Activated CD4-positive, alpha-beta T cell treated with anti-CD3 and anti-CD28 coated beads for 36 hours (primary cell): Measurements from ENCODE around the gene RPIA. TPM values are rescaled to one million over a fixed set of nuclear protein-coding genes. Genes with fewer than 3 reads are reported as not detected.

Experiments
- ATAC-seq: fragments of 200-7000 bp; cut with Tn5 transposase; one replicate; pipeline ENCODE4 v1.10.0; 2021; ENCODE audit warnings: mild to moderate bottlenecking, moderate library complexity
- CTCF ChIA-PET: fragments of 350-600 bp; sonication (Branson Sonifier 250); formaldehyde crosslinking; loops from one replicate; lab custom pipeline; 2021; ENCODE audit warnings: antibody characterized with exemption; lab: Charles Lee
- POLR2A ChIA-PET: fragments of 350-600 bp; sonication (Branson Sonifier 250); formaldehyde crosslinking; loops from one replicate; lab custom pipeline; 2021; ENCODE audit warnings: antibody characterized with exemption, inconsistent platforms; lab: Charles Lee
- DNase-seq: peaks from one replicate; pipeline ENCODE4 v3.0.0-alpha.2; 2020
- H3K27ac Mint-ChIP-seq: one replicate; pipeline ENCODE4 v1.8.0; 2021; ENCODE audit warnings: mixed read lengths
- H3K27me3 Mint-ChIP-seq: one replicate; pipeline ENCODE4 v1.8.0; 2021; ENCODE audit warnings: mixed read lengths
- H3K36me3 Mint-ChIP-seq: one replicate; pipeline ENCODE4 v1.8.0; 2021; ENCODE audit warnings: low read depth, mixed read lengths
- H3K4me1 Mint-ChIP-seq: one replicate; pipeline ENCODE4 v1.8.0; 2021; ENCODE audit warnings: mixed read lengths
- H3K4me3 Mint-ChIP-seq: one replicate; pipeline ENCODE4 v1.8.0; 2021; ENCODE audit warnings: mild to moderate bottlenecking, moderate library complexity, mixed read lengths
- H3K9me3 Mint-ChIP-seq: one replicate; pipeline ENCODE4 v1.8.0; 2021; ENCODE audit warnings: low read depth, mixed read lengths
- intact Hi-C, 2 experiments: fragments of 100-400 bp; cut with DNase I in 1 of 2; cut with micrococcal nuclease in 1 of 2; formaldehyde crosslinking; loops; one replicate each; pipeline versions ENCODE4 v1.14.2 to v1.15.1; 2022 to 2024; cut with DNase I, micrococcal nuclease
- total RNA-seq, 2 experiments: library from RNA; stranded (reverse); gene quantifications; one replicate each; pipeline ENCODE4 v1.2.3, GENCODE V29; 2021

The RPIA gene
- total RNA-seq, 2 experiments from 2014 or later, result 38.3 to 65.4 TPM

DNA sequence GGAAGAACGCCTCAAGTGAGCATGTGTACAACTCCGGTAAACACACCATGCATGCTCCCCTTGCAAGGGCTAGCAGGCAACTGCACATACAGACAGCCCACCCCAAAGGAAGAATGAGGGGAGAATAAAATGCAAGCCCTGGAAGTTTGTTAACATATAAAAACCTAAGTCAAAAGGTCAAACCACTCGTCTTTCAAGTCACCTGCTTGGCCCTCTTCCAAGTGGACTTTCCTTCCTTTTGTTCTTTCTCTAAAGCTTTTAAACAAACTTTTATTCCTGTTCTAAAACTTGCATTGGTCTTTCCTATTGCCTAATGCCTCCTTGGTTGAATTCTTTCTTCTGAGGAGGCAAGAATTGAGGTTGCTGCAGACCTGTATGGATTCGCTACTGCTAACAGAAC is 5.2 kb upstream of the RPIA start:
- Mint-ChIP-seq H3K9me3 (peaks cover 7% of the 10 kb centered on the region), H3K27me3 (no peaks in the 10 kb centered on the region), H3K36me3 (peaks cover 28% of the 10 kb centered on the region), H3K4me3 (no peak overlapping the region), H3K4me1 (peaks cover 16% of the 10 kb centered on the region), H3K27ac (no peak overlapping the region)
- intact Hi-C loops, result no loop called here
- ChIA-PET POLR2A (no interaction called here), CTCF (interaction anchor here (1.1 kb wide), 1 partner anchor 15 kb away, joined by 4 read pairs; no protein-coding TSS in a partner anchor)
- ATAC-seq, result no peak
- no peak for DNase-seq

- no peaks in the 10 kb centered on the region for H3K27me3 Mint-ChIP-seq
- ATAC-seq, result no peak
Measured at GRCh38 chr2:88687384-88687783, 4.1 kb upstream of the RPIA start.

GRCh38 chr2:88690591-88691338 is 708 bp upstream of the RPIA start:
- POLR2A ChIA-PET, result interaction anchor here (0.9 to 1.0 kb wide), 2 partner anchors 64 to 91 kb away, joined by 3 to 5 read pairs; no protein-coding TSS in a partner anchor
- ATAC-seq (peak; percentile 43), DNase-seq (peak; percentile 76)
- intact Hi-C loops, result loop anchor here (1.0 to 5.0 kb wide), 7 partner anchors 62 to 673 kb away; partner anchors contain the start of genes EIF2AK3 (in 2 of the 2), KRCC1 (in 2 of the 2) and RNU2-63P (in 1 of the 2)
- no peaks in the 10 kb centered on the region for H3K27me3 Mint-ChIP-seq
- H3K4me1 Mint-ChIP-seq, result peaks cover 45% of the 10 kb centered on the region
- peaks cover 15% of the 10 kb centered on the region for H3K36me3 Mint-ChIP-seq
- peak overlapping the region; percentile 91 for H3K27ac Mint-ChIP-seq
- peak overlapping the region; percentile 95 for H3K4me3 Mint-ChIP-seq
- CTCF ChIA-PET, result interaction anchor here (0.9 to 1.8 kb wide), 2 partner anchors 10 to 56 kb away, joined by 3 to 7 read pairs; no protein-coding TSS in a partner anchor
- H3K9me3 Mint-ChIP-seq, result no peaks in the 10 kb centered on the region

More at GRCh38 chr2:88687384-88687783, 4.1 kb upstream of the RPIA start:
- Mint-ChIP-seq H3K36me3 (peaks cover 26% of the 10 kb centered on the region), H3K27ac (no peak overlapping the region), H3K4me1 (peaks cover 16% of the 10 kb centered on the region), H3K9me3 (peaks cover 7% of the 10 kb centered on the region), H3K4me3 (no peak overlapping the region)
- intact Hi-C loops, result no loop called here
- no peak for DNase-seq
- ChIA-PET POLR2A (no interaction called here), CTCF (interaction anchor here (0.8 kb wide), 1 partner anchor 10 kb away, joined by 3 read pairs; no protein-coding TSS in a partner anchor)

DNA sequence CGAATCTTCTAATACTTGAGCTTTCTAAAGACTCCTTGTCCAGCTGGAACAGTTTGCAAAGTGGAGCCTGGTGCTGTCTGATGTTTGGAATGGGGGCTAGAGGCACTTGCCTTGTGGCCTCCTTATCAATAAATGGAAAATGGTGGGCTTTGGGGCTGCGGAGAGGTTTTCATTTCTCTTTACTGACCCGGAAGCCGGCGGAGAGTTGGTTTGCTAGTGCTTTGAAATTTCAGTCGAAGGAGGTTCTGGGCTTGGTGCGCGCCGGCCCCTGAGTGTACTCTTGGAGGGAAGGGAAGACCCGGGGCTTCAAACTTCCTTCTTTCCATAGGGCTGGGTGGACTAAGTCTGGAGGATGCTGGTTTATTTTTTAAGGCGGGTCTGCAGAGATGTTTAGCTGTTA is 714 bp downstream of the RPIA start:
- intact Hi-C loops, result loop anchor here (2.0 to 5.0 kb wide), 4 partner anchors 53 to 675 kb away; partner anchors contain the start of genes KRCC1 (in 2 of the 2) and RNU2-63P (in 1 of the 2)
- Mint-ChIP-seq H3K4me3 (peak overlapping the region; percentile 95), H3K4me1 (peaks cover 58% of the 10 kb centered on the region)

GRCh38 chr2:88693911-88694414 is 2.5 kb downstream of the RPIA start:
- CTCF ChIA-PET, result interaction anchor here (1.1 to 1.4 kb wide), 2 partner anchors 22 to 24 kb away, joined by 3 to 5 read pairs; no protein-coding TSS in a partner anchor
- Mint-ChIP-seq H3K27me3 (no peaks in the 10 kb centered on the region), H3K9me3 (no peaks in the 10 kb centered on the region), H3K27ac (no peak overlapping the region), H3K4me1 (peaks cover 70% of the 10 kb centered on the region), H3K4me3 (peak overlapping the region; percentile 95), H3K36me3 (peaks cover 13% of the 10 kb centered on the region)
- ATAC-seq (no peak), DNase-seq (no peak)
- POLR2A ChIA-PET, result interaction anchor here (1.2 kb wide), 1 partner anchor 66 kb away, joined by 3 read pairs; no protein-coding TSS in a partner anchor
- intact Hi-C loops, result loop anchor here (2.0 to 5.0 kb wide), 4 partner anchors 55 to 677 kb away; partner anchors contain the start of genes KRCC1 (in 2 of the 2) and RNU2-63P (in 1 of the 2)

More for the DNA sequence above, 714 bp downstream of the RPIA start:
- ChIA-PET CTCF (interaction anchor here (0.5 to 1.9 kb wide), 10 partner anchors 9 to 184 kb away, joined by 3 to 7 read pairs (median 3); partner anchors contain the start of gene EIF2AK3), POLR2A (interaction anchor here (0.6 to 1.4 kb wide), 4 partner anchors 17 to 123 kb away, joined by 4 to 5 read pairs (median 4); no protein-coding TSS in a partner anchor)
- H3K27ac Mint-ChIP-seq, result peak overlapping the region; percentile 93
- DNase-seq (peak; percentile 65), ATAC-seq (no peak)
- H3K36me3 Mint-ChIP-seq, result peaks cover 13% of the 10 kb centered on the region
- H3K9me3 Mint-ChIP-seq, result no peaks in the 10 kb centered on the region
- H3K27me3 Mint-ChIP-seq, result no peaks in the 10 kb centered on the region

- peaks cover 21% of the 10 kb centered on the region for H3K36me3 Mint-ChIP-seq
- no peak overlapping the region for H3K27ac Mint-ChIP-seq
- no peaks in the 10 kb centered on the region for H3K27me3 Mint-ChIP-seq
- DNase-seq, result no peak
- ChIA-PET CTCF (no interaction called here), POLR2A (no interaction called here)
- intact Hi-C loops, result no loop called here
- H3K4me1 Mint-ChIP-seq, result peaks cover 54% of the 10 kb centered on the region
- no peak overlapping the region for H3K4me3 Mint-ChIP-seq
- H3K9me3 Mint-ChIP-seq, result no peaks in the 10 kb centered on the region
- no peak for ATAC-seq
Measured at GRCh38 chr2:88696611-88697010, 5.1 kb downstream of the RPIA start.

GRCh38 chr2:88697370-88698026 is 6.0 kb downstream of the RPIA start:
- Mint-ChIP-seq H3K27ac (peak overlapping the region; percentile 70), H3K27me3 (no peaks in the 10 kb centered on the region), H3K4me1 (peaks cover 54% of the 10 kb centered on the region), H3K9me3 (no peaks in the 10 kb centered on the region), H3K36me3 (peaks cover 30% of the 10 kb centered on the region), H3K4me3 (peak overlapping the region; percentile 29)
- ChIA-PET POLR2A (interaction anchor here (0.7 kb wide), 1 partner anchor 69 kb away, joined by 5 read pairs; no protein-coding TSS in a partner anchor), CTCF (interaction anchor here (1.1 kb wide), 1 partner anchor 9 kb away, joined by 3 read pairs; no protein-coding TSS in a partner anchor)
- intact Hi-C loops, result no loop called here
- no peak for DNase-seq
- ATAC-seq, result peak; percentile 40

DNA sequence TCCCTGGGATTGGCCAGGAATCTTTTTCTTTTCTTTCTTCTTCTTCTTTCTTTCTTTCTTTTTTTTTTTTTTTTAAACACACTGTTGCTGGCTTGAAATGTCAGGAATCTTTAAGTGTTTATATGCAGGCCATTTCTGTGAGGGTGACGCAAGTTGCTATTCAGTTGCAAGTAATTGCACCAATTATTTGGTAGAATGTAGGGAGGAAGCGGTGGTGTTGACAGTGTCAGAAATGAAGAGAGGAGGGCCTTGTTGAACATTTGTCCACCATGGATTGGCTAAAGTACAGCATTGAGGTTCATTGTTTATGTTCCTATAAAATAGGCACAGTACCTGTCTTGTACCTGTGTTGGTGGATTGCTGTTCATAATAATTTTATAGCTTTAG is 6.5 kb downstream of the RPIA start:
- no peak for ATAC-seq
- CTCF ChIA-PET, result interaction anchor here (1.1 kb wide), 1 partner anchor 9 kb away, joined by 3 read pairs; no protein-coding TSS in a partner anchor
- POLR2A ChIA-PET, result no interaction called here
- Mint-ChIP-seq H3K9me3 (no peaks in the 10 kb centered on the region), H3K27me3 (no peaks in the 10 kb centered on the region), H3K36me3 (peaks cover 36% of the 10 kb centered on the region), H3K27ac (no peak overlapping the region), H3K4me1 (peaks cover 50% of the 10 kb centered on the region), H3K4me3 (no peak overlapping the region)
- intact Hi-C loops, result no loop called here
- DNase-seq, result no peak

DNA sequence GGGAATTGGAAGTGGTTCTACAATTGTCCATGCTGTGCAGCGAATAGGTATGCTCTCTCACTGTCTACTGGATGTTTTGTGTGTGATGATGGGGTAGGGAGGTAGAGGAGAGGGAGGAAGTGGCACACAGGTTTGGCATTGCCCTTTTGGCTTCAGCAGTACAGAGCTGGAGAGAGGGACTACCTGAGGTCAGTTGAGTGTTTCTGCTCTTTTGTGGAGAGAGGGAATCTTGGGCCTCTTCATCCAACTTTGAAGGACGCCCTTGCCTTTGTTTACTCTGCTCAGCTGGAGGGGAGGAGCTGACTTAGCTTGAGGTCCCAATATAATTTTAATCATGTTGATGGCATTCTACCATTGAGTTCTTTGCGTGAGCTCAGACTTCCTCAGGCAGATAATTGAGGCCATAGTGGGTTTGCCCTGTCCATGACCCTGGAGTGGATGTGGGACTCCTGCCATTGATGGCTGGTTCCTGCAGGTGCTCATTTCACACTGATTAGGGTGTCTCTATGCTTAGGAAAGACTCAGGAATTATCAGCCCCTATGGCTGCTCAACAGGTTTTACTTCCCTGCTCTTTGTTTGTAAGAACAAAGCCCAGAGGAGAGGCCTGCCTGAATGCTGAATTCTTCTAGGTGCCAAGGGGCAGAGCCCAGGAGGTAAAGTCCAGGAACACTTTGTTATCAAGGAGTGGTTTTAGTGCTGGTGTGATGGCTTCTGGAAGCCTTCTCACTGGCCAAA is 7.2 kb downstream of the RPIA start:
- no peak overlapping the region for H3K27ac Mint-ChIP-seq
- no peaks in the 10 kb centered on the region for H3K9me3 Mint-ChIP-seq
- ChIA-PET POLR2A (no interaction called here), CTCF (interaction anchor here (0.6 to 1.1 kb wide), 2 partner anchors 10 to 29 kb away, joined by 3 read pairs; no protein-coding TSS in a partner anchor)
- peaks cover 44% of the 10 kb centered on the region for H3K4me1 Mint-ChIP-seq
- no peak for DNase-seq
- H3K4me3 Mint-ChIP-seq, result no peak overlapping the region
- peaks cover 41% of the 10 kb centered on the region for H3K36me3 Mint-ChIP-seq
- no peaks in the 10 kb centered on the region for H3K27me3 Mint-ChIP-seq
- intact Hi-C loops, result no loop called here
- ATAC-seq, result no peak

- ATAC-seq, result no peak
- intact Hi-C loops, result no loop called here
- H3K27me3 Mint-ChIP-seq, result no peaks in the 10 kb centered on the region
- H3K36me3 Mint-ChIP-seq, result peaks cover 44% of the 10 kb centered on the region
- ChIA-PET POLR2A (no interaction called here), CTCF (interaction anchor here (0.6 to 1.1 kb wide), 2 partner anchors 8 to 206 kb away, joined by 3 read pairs; no protein-coding TSS in a partner anchor)
- H3K27ac Mint-ChIP-seq, result no peak overlapping the region
- H3K9me3 Mint-ChIP-seq, result peaks cover 5% of the 10 kb centered on the region
- DNase-seq, result no peak
- no peaks in the 10 kb centered on the region for H3K4me1 Mint-ChIP-seq
- no peak overlapping the region for H3K4me3 Mint-ChIP-seq
Measured at GRCh38 chr2:88707003-88707402, 15.5 kb downstream of the RPIA start.
